ENCODE data around the gene AMMECR1L.
"Not testable (repeated sequence)": the region's sequence is repeated elsewhere in the genome, so short reads cannot be mapped to it uniquely, and the experiment has no call there.

Gene AMMECR1L

DNA sequence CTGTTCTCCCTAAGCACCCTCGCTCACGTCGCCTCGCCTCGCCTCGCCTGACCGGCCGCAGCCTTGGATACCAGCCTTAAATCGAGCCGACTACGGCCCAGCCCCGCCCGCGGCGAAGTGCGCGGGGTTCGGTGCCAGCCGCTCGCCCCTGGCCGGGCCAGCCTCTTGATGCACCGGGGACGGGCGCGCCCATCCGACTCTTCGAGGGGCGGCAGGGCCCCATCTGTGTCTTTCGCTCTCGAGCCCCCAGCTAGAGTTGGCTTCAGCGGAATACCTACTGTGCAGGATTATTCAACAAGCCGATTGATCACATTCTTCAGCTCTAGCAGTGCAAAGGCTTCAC is 808 bp upstream of the AMMECR1L start:
- not testable (repeated sequence) for DNase-seq

DNA sequence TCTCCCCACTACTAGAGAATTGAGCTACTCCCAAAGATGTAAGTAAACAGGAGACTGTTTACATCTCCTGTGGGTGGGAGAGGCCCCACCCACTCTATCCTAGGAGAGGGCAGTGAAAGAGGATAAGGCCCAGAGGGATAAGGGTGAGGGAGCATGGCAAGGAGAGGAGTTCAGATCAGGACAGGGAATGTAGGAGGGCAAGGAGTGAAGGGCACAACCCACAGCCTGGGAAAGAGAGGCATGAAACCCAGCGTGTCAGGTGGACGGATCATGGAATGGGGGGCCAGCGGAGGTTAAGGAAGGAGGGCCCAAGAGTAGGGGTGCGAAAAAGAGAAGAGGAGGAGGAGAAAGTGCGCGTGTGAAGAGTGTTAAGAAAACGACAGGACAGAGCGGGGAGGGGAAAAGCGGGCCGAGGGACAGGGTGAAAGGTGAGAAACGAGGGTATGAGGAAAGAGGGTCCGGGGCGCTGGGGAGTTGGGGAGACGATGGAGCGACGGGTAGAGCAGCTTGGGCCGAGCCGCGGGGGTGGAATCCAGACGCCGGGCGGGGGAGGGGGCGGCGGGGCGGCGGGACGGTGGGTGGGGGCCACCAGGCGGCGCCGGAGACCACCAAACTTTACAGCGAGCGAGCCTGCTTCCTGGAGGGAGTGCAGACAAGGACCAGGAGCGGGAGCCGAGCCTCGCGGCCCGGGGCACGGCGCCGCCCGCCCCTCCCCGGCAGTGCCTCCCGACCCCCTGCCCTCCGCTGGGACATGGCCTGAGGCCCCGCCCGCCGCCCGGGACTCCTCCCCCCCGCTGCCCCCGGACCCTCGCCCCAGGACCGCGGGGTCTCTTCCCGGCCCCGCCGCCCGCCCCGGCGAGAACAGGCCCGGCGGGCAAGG is 655 bp downstream of the AMMECR1L start:
- DNase-seq: peak; percentile 46 to 48

DNA sequence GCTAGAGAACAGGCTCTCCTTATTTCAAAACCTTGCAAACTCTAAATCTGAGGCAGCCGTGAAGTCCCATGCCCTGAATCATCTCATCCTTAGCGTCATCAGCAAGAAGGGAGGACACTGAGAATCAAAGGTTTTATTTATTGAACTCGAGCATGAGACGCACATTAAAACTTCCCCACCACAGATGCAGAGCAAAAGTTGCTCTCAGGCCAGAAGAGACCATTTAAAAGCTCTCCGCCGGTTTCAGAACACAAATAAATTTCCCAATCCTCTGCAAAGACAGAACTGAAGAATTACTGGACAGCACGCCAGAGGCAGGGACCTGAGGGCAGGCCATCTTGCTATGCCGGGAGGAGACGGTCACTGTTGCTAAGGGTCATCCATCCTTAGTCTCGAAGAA is 1.3 kb downstream of the AMMECR1L start:
- no peak for DNase-seq

DNA sequence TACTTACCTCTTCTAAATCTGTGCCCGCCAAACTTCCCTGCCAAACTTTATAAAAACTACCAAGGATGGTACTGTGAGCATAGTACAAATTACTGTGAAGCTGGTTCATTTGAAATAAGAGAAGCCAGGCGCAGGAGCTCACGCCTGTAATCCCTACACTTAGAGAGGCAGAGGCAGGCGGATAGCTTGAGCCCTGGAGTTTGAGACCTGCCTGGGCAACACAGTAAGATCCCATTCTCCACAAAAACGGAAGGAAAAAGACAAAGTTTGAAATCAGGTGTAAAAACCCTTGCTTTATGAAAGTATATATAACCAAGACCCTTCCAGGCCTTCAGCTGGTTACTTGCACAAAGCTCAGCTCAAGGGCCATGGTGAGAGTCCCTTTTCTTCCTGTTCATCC is 5.9 kb downstream of the AMMECR1L start:
- no peak for DNase-seq

DNA sequence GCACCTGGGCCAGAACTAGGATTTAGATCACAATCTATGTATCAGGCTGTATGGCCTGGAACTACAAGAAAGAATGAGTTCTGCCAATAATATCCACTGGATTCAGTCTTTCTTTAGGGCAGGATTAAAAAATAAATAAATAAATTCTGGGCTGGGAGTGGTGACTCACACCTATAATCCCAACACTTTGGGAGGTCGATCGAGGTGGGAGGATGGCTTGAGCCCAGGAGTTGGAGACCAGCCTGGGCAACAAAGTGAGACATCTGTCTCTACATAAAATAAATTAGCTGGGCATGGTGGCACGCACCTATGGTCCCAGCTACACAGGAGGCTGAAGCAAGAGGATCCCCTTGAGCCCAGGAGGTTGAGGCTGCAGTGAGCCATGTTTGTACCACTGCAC is 8.1 kb downstream of the AMMECR1L start:
- DNase-seq: no peak

DNA sequence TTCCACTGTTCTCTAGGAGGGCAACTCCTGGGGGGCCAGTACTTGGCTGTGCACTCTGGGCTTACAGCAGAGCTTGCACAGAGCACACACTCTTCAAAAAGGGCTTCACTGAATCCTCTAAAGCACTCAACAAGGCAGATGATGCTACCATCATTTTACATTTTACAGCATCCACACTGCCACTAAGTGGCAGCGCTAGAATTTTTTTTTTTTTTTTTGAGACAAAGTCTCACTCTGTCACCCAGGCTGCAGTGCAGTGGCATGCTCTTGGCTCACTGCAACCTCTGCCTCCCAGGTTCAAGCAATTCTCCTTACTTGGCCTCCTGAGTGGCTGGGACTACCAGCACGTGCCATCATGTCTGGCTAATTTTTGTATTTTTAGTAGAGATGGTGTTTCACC is 8.6 kb downstream of the AMMECR1L start:
- DNase-seq: no peak

DNA sequence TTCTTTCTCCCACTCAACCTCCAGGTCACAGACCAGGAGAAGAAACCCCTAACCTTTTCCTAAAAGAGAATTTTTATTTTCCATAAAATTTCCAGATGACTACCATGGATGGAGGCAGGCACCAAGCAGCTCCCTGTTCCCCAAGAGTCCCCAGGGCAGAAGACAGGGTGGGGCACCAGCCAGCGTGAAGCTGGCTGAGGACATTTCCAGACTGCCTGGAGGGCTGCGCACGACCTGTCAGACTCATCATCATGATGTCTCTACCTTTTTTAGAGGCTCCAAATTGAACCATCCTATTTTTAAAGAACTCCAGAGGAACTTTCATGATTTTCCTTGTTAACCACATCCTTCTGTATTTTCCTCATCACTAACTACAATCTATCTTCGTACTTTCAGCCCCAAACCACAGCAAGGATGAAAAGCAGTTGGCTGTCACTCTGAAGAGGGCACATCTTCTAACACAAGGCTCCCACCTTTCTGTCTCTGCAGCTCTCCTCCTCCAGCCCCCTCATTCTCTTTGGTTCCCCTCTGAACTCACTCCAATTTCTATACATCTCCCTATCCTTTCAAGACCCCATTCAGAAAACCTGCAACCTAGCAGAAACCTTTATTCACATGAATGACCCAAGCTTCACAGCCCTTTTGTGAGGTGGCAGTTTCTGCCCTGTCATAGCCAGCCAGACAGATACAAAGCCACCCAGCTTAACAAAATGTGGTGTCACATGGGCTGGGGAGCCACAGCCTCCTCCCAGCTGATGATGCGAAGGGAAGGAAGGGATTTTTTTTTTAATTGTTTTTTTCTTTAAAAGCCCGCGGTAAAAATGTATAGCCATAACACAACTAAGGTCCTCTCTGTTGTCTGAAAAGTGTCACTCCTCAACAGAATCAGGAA is 11.1 kb downstream of the AMMECR1L start:
- peak in 1 of 2 donors; percentile 11 for DNase-seq

DNA sequence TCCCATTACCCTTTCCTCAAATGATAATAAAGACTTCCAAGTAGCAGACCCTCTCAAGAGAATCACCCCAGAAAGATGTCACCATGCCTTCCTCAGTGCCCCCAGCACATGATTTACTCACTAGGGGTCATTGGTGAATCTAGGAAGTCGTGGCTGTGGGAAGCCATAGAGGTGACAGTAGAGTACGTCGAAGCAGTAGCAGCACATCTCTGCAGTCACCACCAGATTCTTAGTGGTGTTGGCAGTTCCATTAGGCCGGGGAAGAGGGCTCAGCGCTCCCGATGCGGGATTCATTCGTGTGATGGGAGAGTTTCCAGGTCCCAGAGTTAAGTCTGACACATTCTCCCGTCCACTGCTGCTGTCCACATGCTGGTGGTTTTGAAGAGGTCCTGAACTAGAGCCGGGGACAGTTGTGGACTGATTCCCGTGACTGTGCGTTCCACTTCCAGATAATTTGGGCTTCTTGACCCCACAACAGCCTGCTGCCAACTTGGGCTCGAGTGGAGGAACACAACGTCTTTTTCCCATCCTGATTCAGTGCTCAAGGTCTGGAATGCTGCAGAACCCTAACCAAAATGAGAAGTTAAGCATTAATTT is 12.0 kb downstream of the AMMECR1L start:
- DNase-seq: no peak

DNA sequence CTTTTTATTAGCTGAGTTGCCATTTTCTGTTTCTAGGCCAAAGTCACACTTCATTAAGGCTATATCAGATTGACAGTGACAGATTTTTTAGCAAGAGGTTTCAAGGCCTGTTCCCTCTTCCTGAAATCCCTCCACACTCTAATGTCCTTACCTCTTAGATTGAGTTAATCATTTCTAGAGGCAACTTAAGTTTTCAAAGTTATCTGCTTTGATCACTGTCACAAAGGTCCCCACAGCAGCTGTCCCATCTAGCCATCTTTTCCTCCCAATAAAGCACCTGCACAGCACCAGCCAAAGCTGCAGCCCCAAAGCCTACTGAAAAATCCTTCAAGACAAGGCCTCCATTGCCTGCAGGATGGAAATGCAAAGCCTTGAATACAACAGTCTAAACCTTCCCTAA is 13.4 kb downstream of the AMMECR1L start:
- no peak for DNase-seq

DNA sequence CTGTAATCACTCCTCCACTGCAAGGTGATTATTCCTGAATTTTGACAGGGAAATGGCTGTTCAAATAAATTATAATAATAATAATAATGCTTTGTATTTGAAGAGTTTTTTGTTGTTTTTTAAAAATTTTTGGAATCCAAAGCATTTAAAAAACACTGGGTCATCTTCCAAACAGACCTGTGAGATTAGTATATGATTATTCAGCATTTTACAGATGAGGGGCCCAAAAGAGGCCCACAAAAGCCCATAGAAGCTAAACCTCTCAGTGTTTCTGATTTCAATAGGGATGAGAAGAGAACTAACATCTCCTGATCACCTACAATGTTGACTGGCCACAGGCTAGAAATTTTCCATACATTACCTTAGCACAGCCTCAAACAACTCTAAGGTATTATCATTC is 19.8 kb downstream of the AMMECR1L start:
- no peak for DNase-seq

DNA sequence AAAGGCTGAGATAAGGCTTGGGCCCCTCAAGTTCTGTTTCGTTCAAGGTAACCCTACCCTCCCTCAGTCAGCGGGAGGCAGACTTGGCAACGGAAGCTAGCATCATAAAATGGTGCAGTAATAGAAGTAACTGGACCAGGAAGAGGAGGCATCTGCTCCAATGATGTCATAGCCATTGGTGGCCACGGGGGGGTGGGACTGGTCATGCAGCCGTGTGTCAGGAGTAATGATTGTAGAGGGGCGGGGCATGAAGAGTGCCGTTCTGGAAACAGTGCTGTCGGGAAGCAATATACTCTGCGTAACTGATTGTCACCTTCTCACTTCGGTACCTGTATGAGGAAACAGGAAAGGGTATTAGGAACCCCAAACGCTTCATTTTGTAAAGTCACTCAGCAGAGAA is 20.9 kb downstream of the AMMECR1L start:
- DNase-seq: no peak

DNA sequence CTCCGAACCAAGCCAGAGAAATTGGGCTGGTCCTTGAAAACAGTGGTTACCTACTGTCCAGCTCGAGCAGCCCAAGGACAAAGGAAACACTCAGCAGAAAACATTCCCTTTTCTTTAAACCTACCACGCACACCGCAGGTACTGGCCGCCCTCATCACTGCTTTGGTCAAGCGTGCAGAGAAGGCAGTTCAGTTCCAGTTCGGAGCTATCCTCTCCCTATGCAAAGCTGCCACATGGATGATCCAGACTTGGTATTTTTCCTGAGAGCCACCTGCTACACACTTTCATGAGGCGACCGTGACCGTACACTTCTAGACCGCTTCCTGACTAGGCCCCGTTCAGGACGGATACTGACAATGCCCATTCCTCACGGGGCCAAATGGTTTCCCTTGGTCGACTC is 23.5 kb downstream of the AMMECR1L start:
- no peak for DNase-seq

DNA sequence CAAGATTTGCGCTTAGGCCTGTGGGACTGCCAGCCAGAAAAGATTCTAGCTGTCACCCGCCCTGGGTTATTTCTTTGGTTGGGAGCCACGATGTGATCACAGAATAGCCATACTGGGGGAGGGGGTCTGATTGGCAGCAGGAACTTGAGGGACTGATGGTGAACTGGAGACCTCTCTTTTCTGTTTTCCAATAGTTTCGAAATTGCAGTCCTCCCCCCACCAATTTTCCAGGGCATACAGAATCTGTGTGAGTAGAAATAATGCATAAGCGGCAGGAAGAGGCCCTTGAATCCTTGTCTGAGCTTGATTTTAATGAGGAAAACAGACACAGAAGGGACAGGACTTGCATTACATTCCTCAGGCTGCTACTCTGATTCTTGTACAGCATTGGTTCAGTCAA is 25.6 kb downstream of the AMMECR1L start:
- DNase-seq: no peak

DNA sequence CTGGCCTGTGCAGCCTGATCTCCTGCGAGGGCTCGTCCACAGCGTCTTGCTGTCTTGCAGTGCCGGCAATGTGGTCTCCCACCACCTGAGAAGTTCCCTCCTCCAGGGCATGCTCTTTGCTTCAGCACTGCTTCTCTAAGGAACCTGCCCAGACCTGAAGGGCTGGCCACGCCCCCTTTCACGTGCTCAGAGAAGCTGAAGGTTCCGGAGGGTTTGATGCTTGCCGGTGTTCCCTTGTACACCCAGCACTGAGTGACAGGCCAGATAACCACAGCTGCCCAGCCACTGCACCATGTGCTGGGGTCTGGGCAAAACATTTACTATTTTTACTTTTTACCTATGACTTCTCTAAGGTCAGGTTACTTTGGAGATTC is 26.1 kb downstream of the AMMECR1L start:
- DNase-seq: peak; percentile 73 to 77

DNA sequence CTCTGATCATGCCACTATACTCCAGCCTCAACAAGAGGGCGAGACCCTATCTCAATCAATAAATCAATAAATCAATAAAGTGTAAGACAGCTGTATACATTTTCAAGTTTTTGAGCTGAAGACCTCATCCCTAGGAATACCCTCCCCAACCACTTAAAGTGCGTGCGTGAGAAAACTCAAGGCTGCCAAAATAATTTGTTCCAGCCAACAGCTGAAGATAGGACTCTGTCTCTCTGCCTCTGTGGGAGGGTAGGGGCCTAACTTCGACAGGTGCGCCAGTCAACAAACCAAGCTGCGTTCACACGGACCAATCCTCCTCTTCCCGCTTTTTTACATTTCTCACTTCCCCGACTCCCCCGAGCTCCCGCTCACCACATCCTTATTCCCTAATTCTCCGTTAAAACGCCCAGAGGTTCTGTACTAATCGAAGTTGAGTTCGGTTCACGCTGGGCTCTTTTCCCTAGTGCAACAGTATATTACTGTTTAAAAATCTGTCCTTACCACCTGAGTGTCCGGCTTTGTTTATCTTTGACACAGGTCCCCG is 28.4 kb downstream of the AMMECR1L start:
- no peak for DNase-seq

DNA sequence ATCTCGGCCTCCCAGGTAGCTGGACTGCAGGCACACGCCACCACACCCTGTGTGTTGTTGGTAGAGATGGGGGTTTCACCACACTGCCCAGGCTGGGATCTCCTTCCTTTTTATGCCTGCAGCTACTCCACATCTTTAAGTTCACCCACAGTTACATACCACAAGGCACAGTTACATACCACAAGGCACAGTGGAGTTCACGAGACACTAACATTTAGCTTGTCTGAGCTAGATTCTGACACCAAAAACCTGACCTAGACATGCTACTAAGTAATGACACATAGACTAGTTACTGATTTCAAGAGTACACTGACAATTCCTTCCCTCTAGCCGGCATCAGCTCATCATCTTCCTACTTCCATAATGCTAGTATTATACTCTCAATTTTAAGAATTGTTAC is 32.1 kb downstream of the AMMECR1L start:
- DNase-seq: no peak

DNA sequence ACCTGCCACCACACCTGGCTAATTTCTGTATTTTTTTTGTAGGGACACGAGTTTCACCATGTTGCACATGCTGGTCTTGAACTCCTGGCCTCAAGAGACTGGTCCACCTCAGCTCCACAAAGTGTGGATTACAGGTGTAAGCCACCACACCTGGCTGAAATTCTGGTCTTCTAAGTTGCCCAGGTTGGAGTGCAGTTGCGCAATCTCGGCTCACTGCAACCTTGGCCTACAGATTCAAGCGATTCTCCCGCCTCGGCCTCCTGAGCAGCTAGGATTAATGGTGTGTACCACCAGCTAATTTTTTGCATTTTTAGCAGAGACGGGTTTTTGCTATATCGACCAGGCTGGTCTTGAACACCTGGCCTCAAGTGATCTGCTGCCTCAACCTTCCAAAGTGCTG is 33.4 kb downstream of the AMMECR1L start:
- DNase-seq: no peak

DNA sequence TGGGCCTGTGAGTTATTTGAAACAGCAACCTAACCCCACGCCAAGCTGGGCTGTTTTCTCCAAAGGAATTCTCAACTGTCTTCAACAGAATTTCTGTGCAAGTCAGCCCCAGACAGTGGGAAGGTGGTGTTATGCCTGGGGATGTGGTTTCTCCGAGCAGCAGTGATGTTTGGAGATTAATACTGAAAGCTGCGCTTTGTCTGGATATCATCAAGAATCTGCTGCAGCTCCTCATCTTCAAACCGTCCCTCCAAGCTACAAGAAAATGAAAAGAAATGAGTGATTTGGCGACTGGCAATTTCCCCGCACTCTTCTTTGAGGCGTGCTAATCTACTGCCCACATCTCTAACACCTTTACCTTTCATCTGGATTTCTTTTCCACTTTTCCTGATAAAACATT is 37.8 kb downstream of the AMMECR1L start:
- no peak for DNase-seq

DNA sequence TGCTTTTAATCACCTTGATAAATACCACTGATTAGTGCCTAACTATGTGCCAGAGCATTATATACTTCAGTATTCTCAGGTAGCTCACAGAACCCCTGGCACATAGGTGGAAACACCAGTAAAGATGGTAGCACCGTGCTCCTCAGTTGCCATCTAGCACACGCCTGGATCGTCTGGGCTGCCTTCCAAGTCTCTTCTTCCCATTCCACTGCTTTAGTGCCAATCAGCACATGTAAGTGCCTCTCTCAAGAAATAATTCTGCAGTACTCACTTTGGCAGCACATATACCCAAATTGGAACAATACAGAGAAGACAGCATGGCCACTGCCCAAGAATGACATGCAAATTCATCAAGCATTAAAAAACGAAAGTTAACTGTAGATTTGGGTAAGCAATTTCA is 40.8 kb downstream of the AMMECR1L start:
- no peak for DNase-seq

DNA sequence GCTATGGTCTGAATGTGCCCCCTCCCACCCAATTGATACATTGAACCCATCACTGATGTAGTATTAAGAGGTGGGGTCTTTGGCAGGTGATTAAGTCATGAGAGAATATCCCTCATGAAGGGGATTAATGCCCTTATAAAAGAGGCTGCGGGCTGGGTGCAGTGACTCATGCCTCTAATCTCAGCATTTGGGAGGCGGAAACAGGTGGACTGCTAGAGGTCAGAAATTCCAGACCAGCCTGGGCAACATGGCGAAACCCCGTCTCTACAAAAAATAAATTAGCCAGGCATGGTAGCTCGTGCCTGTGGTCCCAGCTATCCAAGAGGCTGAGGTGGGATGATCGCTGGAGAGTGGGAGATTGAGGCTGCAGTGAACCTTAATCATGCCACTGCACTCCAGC is 42.1 kb downstream of the AMMECR1L start:
- no peak for DNase-seq

DNA sequence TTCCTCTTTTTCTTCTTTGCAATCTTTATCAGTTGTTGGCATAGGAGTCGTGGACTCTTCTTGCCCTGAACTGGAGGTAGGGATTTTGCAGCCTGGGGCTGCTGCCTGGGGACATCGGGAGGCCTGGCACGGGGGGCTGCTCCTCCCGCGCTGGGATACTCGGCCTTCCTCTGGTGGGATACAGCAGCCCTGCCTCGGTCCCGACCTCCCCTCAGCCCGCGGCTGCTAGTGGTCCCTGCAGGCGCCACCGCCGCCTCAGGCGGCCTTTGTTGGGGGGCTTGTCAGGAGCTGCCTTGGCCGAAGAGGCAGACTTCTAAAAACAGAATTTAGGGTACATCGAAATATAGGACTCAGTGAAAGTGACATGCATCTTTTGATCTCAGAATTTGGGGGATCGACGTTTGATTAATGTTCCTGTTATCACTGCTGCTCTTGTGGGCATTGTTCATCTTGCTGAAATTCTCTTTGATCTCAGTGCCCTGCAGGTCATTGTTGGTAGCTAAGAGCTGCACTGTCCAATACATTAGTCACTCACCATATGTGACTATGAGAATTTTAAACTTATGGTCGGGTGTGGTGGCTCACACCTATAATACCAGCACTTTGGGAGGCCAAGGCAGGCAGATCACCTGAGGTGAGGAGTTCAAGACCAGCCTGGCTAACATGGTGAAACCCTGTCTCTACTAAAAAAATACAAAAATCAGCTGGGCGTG is 44.1 kb downstream of the AMMECR1L start:
- DNase-seq: no peak

DNA sequence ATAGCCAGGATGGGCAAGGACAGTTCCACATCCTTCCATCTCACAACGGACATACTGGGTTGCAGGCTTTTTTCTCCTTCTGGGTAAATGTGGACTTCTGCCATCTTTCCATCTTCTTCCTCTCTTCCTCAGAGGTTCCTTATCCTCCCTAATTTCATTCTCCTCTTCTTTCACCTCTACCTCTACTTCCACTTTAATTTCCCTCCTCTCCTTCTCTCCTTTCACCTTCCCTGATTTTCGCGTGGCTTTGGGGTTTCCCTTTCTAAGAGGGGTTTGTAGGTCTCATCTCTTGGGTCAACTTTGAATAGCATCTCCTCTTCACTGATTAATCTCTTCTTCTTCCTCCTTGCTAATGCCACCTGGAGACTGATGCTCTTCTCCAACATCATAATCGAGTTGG is 44.9 kb downstream of the AMMECR1L start:
- DNase-seq: no peak

DNA sequence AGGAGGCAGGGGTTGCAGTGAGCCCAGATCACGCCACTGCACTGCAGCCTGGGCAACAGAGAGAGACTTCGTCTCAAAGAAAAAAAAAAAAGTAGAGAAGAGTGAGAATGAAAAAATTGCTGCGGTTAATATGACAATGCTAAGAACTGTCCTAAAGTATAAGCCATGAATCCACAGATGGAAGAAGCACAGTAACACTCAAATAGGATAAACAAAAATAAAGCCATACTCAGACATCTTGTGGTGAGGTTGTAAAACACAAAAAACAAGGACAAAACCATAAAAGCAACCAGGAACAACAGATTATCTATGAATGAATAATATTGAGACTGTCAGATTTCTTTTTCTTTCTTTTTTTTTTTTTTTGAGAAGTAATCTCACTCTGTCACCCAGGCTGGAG is 50.8 kb downstream of the AMMECR1L start:
- DNase-seq: no peak
